ENCODE data around the gene NFKB2. TPM values are rescaled to one million over a fixed set of nuclear protein-coding genes. Genes with fewer than 3 reads are reported as not detected.
A peak's percentile ranks its signal among the peaks of the same experiment; 100 is the strongest.

Gene NFKB2
- total RNA-seq, 6 experiments from 2014 or later: 23.1 to 27.4 (median 26.1) TPM

GRCh38 chr10:102410429-102411073 lies 15.0 kb downstream of the NFKB2 start:
- DNase-seq: no peak
- Mint-ChIP-seq H3K4me3 (peak overlapping the region; percentile 47; the same call in 1 of the 2 replicates), H3K9me3 (no peaks in the 10 kb centered on the region), H3K27ac (no peak overlapping the region), H3K4me1 (ENCODE audit: low read depth) (peaks cover 21% of the 10 kb centered on the region), H3K27me3 (ENCODE audit: insufficient read depth) (peaks cover 61% of the 10 kb centered on the region), H3K36me3 (ENCODE audit: low read depth) (peaks cover 7% of the 10 kb centered on the region; the same call in 1 of the 2 replicates)
- no peak for TF ChIP-seq CTCF (IDR thresholded peaks at IDR 0.05)

- Mint-ChIP-seq H3K27me3 (ENCODE audit: insufficient read depth) (peaks cover 63% of the 10 kb centered on the region), H3K4me1 (ENCODE audit: low read depth) (peaks cover 21% of the 10 kb centered on the region), H3K27ac (no peak overlapping the region), H3K4me3 (no peak overlapping the region), H3K36me3 (ENCODE audit: low read depth) (peaks cover 7% of the 10 kb centered on the region; the same call in 1 of the 2 replicates), H3K9me3 (no peaks in the 10 kb centered on the region)
- DNase-seq: no peak
- TF ChIP-seq CTCF (IDR thresholded peaks at IDR 0.05): no peak
Observed at GRCh38 chr10:102411341-102412255, 16.1 kb downstream of the NFKB2 start.

- Mint-ChIP-seq H3K4me3 (no peak overlapping the region), H3K4me1 (ENCODE audit: low read depth) (peaks cover 21% of the 10 kb centered on the region), H3K9me3 (no peaks in the 10 kb centered on the region), H3K36me3 (ENCODE audit: low read depth) (peaks cover 7% of the 10 kb centered on the region; the same call in 1 of the 2 replicates), H3K27me3 (ENCODE audit: insufficient read depth) (peaks cover 57% of the 10 kb centered on the region), H3K27ac (no peak overlapping the region)
- no peak for DNase-seq
- no peak for TF ChIP-seq CTCF (IDR thresholded peaks at IDR 0.05)
Observed at GRCh38 chr10:102412293-102412692, 16.8 kb downstream of the NFKB2 start.

GRCh38 chr10:102413053-102413705 lies 17.7 kb downstream of the NFKB2 start:
- no peak for DNase-seq
- no peaks in the 10 kb centered on the region for H3K9me3 Mint-ChIP-seq
- H3K4me3 Mint-ChIP-seq: no peak overlapping the region
- TF ChIP-seq CTCF (IDR thresholded peaks at IDR 0.05): no peak
- peaks cover 7% of the 10 kb centered on the region; the same call in 1 of the 2 replicates for H3K36me3 Mint-ChIP-seq (ENCODE audit: low read depth)
- H3K27me3 Mint-ChIP-seq (ENCODE audit: insufficient read depth): peaks cover 52% of the 10 kb centered on the region
- H3K27ac Mint-ChIP-seq: no peak overlapping the region
- H3K4me1 Mint-ChIP-seq (ENCODE audit: low read depth): peaks cover 18% of the 10 kb centered on the region

GRCh38 chr10:102413806-102414561 lies 18.5 kb downstream of the NFKB2 start:
- Mint-ChIP-seq H3K4me3 (no peak overlapping the region), H3K4me1 (ENCODE audit: low read depth) (peaks cover 14% of the 10 kb centered on the region)
- no peak for DNase-seq

More at GRCh38 chr10:102413806-102414561, 18.5 kb downstream of the NFKB2 start:
- peaks cover 49% of the 10 kb centered on the region for H3K27me3 Mint-ChIP-seq (ENCODE audit: insufficient read depth)
- H3K9me3 Mint-ChIP-seq: no peaks in the 10 kb centered on the region
- peaks cover 7% of the 10 kb centered on the region; the same call in 1 of the 2 replicates for H3K36me3 Mint-ChIP-seq (ENCODE audit: low read depth)
- no peak overlapping the region for H3K27ac Mint-ChIP-seq
- TF ChIP-seq CTCF (IDR thresholded peaks at IDR 0.05): no peak

All from HFFc6 (cell line).